GM21717 (cell line): Measurements from ENCODE around the gene SORL1.
"Not testable (repeated sequence)": the region's sequence is repeated elsewhere in the genome, so short reads cannot be mapped to it uniquely, and the experiment has no call there.

Source experiments
- ATAC-seq: cut with Tn5 transposase; IDR thresholded peaks from one replicate; pipeline ENCODE4 v1.9.1; 2021; ENCODE audit warnings: mild to moderate bottlenecking, moderate library complexity; ENCODE audit not compliant: unreplicated experiment

The SORL1 gene

DNA sequence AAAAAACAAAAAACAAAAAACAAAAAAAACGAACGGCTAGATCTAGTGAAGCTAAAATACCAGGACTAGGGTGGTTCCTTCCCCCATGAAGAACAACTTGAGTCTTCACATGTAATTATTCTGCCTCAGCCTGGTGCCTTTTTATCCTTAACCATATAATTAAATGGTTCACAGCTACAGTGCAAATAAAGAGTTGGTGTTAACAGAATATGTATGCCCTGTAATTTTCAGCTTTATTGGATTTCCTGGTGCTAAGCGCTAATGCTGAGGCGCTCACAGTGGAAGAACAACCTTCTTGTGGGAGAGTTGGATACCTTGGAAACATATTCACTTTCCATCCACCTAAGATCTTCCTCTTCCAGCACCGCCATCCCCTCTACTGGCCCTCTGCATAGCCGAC is 159.1 kb downstream of the SORL1 start:
- no peak for ATAC-seq

GRCh38 chr11:121613724-121614123 is 161.6 kb downstream of the SORL1 start:
- ATAC-seq: no peak

DNA sequence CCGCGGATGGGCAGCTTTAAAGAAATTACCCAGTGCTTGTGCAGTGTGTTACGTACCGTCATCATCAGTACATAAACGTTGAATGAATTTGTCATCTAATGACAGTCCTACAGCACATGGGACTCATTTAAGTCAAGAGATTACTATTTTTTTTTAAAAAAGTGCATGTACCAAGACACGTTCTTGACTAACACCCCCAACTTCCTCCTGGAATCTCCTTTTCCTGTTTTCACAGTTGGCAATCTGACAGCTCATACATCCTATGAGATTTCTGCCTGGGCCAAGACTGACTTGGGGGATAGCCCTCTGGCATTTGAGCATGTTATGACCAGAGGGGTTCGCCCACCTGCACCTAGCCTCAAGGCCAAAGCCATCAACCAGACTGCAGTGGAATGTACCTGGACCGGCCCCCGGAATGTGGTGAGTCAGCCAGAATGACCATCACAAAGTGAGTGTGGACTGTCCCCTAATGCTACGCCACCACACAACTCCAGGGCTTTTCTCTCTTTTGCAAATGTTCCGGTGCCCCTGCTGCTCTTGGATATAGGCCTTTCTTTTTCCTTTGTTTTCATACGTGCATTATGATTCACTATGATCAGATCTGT is 162.6 kb downstream of the SORL1 start:
- ATAC-seq: no peak

DNA sequence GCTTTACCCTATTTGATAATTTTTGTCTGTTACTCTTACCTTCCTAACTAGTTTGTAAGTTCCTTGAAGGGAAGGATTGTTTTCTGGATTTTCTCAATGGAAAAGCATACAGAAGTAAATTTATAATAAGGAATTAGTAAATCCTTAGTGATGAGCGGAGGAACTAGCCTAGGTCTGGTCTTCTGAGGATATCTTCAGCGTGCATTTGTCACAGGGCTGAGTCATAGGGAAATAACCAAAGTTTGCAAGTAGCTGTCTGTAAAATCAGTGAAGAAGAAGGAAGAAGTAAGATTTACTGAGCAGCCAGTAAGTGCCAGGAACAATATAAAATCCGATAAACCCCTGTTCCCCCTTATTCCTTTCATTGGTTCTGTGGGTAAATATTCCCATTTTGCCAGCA is 163.4 kb downstream of the SORL1 start:
- no peak for ATAC-seq

- ATAC-seq: no peak
Measured at GRCh38 chr11:121618516-121618915, 166.4 kb downstream of the SORL1 start.

- ATAC-seq: no peak
Measured at GRCh38 chr11:121625777-121626506, 173.8 kb downstream of the SORL1 start.

DNA sequence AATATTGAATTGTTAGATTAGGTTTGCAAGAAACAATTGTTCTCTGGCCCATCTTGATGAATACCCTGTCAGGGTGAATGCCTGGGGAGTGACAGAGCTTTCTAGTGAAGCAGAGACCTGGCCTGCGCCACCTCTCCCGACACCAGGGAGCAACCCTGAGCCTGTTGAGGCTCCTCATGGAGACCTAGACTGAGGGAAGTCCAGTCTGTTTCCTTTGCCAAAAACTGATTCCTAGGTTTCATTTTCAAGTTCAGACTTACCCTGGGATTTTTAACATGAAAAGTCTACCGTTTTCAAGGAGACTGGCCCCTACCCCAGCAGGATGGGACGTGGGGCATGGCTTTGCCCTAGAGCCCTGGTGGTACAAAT is 174.4 kb downstream of the SORL1 start:
- no peak for ATAC-seq

- no peak for ATAC-seq
Measured at GRCh38 chr11:121626980-121627379, 174.9 kb downstream of the SORL1 start.

DNA sequence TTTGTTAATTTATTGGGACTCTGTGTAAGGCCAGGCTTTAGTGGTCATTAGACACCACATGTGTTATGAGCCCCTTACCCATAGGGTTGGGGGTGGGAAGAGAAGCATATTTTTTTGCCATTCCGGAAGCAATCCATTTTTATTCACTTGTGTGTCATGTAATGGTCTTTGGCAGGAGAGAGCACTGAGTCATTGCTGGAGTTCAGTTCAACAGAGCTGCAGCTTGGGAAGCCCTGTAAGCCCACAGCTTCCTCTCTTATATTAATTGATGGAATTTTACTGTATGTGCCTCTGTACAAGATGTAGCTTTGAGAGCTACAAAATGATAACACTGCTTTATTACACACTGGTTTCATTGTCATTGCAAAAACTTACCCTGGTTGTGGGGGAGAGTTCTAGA is 177.9 kb downstream of the SORL1 start:
- no peak for ATAC-seq

DNA sequence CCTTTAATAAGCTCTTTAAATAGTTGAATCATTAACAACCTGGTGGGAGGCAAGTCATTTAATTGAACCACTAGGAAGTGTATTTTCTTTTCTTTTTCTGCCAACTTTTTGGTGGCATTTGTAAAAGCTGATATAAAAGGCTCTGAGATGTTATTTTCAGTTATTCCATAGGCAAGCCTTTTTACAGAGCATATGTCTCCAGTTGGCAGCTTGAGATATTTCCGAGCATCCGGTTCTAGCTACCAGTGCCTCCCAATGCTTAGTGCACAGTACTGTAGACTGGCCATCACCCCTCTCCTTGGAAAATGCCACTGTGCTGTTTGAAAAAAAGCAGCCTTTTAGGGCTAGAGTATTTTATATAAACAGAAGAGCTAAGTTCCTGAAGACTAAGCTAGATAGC is 179.3 kb downstream of the SORL1 start:
- ATAC-seq: no peak

DNA sequence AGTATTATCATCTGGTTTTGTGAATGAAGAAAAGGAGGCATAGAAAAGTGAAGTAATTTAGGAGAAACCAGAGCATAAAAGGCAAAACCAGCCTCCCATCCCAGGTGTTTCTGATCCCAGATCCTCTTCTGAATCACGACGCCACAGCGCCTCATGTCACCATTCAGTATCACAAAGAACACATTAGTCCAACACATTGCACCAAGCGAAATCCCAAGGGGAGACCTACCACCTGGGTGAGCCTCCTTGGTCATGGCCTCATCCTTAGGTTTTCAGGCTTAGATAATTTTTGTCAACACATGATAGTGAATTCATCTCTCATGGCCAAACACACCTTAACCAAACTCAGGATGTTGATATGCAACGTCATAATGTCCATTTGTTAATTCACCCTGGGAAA is 182.2 kb downstream of the SORL1 start:
- no peak for ATAC-seq

DNA sequence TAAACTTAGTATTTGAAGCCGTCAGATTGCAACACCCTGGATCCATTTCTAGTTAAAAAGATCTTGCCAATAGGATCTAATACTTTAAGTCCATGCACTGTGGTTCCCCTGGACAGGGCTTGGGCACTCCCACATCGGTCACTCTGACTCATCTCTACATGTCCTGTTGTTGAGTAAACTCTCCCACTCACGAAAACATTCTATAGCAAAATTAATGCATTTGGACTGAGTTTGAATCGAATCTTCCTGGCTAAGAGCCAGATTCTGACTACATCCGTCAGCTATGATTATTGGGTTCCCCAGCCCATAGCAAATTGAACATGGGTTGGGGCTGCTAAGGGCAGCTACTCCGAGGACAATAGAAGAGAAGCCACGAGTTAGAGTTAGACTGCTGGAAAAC is 182.8 kb downstream of the SORL1 start:
- no peak for ATAC-seq

DNA sequence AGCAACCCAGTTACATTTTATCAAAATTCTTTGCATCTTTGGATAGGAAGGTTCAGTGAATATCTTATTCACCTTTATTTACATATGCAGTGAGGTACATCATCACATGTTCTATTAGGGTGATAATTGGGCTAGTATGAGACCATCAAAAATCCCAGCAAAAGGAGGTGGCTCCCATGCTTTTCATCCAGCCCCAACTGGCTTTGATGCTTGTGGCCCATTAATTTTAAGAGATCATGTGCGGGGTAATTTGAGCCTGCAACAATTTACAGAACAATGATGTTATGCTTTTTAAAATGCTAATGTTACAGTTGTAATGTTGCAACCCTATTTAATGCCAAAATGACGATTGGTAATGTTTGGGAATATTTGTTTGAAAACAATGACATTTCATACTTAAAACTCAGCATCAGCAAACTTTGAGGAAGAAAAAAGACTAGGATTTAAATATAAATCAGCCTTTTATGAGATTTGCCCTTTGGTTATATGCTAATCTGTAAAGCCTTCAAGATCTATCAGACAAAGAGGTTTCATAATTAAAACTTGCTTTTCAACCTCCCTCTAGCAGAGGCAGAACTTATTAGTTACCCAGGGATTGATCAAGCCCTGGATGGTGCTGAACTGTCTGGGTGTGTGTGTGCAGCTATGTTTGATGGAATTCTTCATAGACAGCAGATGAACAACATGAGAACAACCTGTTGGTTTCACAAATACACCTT is 184.1 kb downstream of the SORL1 start:
- ATAC-seq: no peak

- no peak for ATAC-seq
Measured at GRCh38 chr11:121636800-121637176, 184.7 kb downstream of the SORL1 start.

DNA sequence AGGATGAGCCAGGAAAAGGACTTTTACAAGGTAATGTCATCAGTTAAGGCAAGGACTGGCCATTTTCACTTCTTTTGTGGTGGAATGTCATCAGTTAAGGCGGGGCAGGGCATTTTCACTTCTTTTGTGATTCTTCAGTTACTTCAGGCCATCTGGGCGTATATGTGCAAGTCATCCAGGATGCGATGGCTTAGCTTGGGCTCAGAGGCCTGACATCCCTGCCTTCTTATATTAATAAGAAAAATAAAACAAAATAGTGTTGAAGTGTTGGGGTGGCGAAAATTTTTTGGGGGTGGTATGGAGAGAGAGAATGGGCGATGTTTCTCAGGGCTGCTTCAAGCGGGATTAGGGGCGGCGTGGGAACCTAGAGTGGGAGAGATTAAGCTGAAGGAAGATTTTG is 185.5 kb downstream of the SORL1 start:
- not testable (repeated sequence) for ATAC-seq

DNA sequence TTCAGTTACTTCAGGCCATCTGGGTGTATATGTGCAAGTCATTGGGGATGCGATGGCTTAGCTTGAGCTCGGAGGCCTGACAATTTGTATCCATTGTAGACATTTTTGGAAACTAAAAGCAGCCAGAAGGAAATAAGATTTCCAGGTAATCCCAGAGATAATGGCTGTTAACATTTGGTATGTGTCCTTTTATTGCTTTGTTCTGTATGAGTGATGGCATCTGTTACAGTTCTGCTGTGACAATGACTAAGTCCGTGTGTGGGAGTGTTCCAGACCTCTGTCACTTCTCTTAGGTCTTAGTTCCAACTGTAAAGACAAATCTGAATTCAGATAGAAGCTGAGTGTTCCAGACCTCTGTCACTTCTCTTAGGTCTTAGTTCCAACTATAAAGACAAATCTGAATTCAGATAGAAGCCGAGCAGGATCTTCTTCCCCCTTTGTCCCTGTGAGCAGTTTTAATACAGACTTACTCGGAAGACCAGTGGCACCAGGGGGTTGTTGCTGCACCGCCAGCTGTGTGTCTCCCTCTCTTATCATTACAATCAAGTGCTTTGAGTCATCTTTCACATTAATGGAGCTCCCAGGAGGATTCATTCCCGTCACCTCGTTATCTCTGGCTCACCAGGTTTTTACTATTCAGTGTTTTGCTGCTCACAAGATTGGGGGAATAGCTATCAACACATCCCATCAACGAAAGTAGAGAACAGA is 191.5 kb downstream of the SORL1 start:
- ATAC-seq: no peak

GRCh38 chr11:121644187-121644512 is 192.0 kb downstream of the SORL1 start:
- no peak for ATAC-seq

- ATAC-seq: no peak
Measured at GRCh38 chr11:121645001-121645400, 192.9 kb downstream of the SORL1 start.

DNA sequence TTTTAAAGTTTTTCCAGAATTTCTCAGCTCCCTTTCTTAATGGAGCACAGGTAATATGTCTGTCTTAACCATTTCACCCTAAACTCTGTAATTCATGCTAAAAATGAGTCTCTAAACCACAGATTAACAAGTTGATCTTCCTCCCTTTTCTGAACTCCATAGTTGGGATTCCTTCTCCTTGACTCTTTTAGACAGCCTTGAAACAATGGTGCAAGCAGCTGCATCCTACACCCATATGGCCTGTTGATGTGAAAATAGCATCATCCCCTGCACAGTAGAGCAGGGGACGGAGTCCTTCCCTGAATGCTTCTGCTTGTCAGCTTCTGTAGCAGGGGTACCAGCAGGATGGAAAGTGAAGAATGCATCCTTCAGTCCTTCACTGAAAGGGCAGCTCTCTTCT is 193.5 kb downstream of the SORL1 start:
- ATAC-seq: no peak

DNA sequence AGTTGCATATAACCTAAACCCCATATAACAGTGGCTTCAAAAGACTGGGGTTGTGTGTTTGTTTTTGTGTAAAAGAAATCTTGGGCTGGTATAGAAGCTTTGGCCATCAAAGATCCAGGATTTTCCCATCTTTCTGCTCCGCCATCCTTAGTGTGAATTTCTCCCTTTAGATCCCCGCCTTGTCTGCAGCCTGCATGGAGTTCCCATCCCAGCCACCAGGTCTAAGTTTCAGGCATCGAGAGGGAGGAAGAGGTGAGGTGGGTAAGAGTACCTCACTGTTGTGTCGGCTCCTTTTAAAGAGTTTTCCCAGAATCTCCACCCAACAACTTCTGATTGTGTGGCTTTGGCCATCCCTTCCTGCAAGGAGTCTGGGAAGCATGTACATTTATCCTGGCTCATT is 196.2 kb downstream of the SORL1 start:
- no peak for ATAC-seq

GRCh38 chr11:121649798-121650197 is 197.7 kb downstream of the SORL1 start:
- ATAC-seq: no peak
